MCF 10A (cell line): ENCODE data around the gene DUSP7. TPM values are rescaled to one million over a fixed set of nuclear protein-coding genes. Genes with fewer than 3 reads are reported as not detected.

ENCODE experiments used
- BruUV-seq: library from RNA; stranded (reverse); fragments of 400-500 nt; replicated peaks from 2 replicates; lab custom pipeline; 2021; lab: Mats Ljungman, UMichigan
- CTCF ChIA-PET: fragments of 300-600 bp; sonication (Branson Sonifier 250); formaldehyde crosslinking; extraction: SDS; loops from one replicate; lab custom pipeline; 2021; ENCODE audit warnings: antibody characterized with exemption, inconsistent platforms; lab: Yijun Ruan, JAX
- POLR2A ChIA-PET: fragments of 300-600, 350-650 bp; sonication (Branson Sonifier 250); formaldehyde crosslinking; extraction: SDS; loops from one replicate; lab custom pipeline; 2020; ENCODE audit warnings: antibody characterized with exemption, inconsistent platforms; lab: Yijun Ruan, JAX
- DNase-seq: peaks from one replicate; pipeline ENCODE4 v3.0.0-alpha.2; 2018; ENCODE audit not compliant: unreplicated experiment
- H3K27ac Mint-ChIP-seq: one replicate; pipeline ENCODE4 v1.8.0; 2022; ENCODE audit warnings: mild to moderate bottlenecking, low read depth, mixed read lengths; ENCODE audit not compliant: unreplicated experiment
- H3K27me3 Mint-ChIP-seq: one replicate; pipeline ENCODE4 v1.8.0; 2022; ENCODE audit warnings: mixed read lengths; ENCODE audit not compliant: insufficient read depth, unreplicated experiment
- H3K36me3 Mint-ChIP-seq: one replicate; pipeline ENCODE4 v1.8.0; 2022; ENCODE audit warnings: mild to moderate bottlenecking, moderate library complexity, mixed read lengths; ENCODE audit not compliant: insufficient read depth, unreplicated experiment
- H3K4me1 Mint-ChIP-seq: one replicate; pipeline ENCODE4 v1.8.0; 2022; ENCODE audit warnings: mixed read lengths; ENCODE audit not compliant: insufficient read depth, unreplicated experiment
- H3K4me3 Mint-ChIP-seq: one replicate; pipeline ENCODE4 v1.8.0; 2022; ENCODE audit warnings: mild to moderate bottlenecking, moderate library complexity, mixed read lengths; ENCODE audit not compliant: unreplicated experiment
- H3K9me3 Mint-ChIP-seq: one replicate; pipeline ENCODE4 v1.8.0; 2022; ENCODE audit warnings: mixed read lengths; ENCODE audit not compliant: unreplicated experiment
- intact Hi-C: fragments of 100-400 bp; cut with micrococcal nuclease; formaldehyde crosslinking; loops from 2 replicates; pipeline ENCODE4 v1.14.1; 2022
- total RNA-seq: library from RNA; stranded (reverse); gene quantifications from 2 replicates; pipeline ENCODE4 v1.2.3, GENCODE V29; 2022
- TF ChIP-seq, protein P1 (sequence below): fragments of 200-600 bp; IDR thresholded peaks from one replicate; pipeline ENCODE4 v1.8.0; 2022; ENCODE audit warnings: antibody characterized with exemption, mild to moderate bottlenecking; ENCODE audit not compliant: unreplicated experiment

Gene DUSP7
- total RNA-seq, 1 experiment from 2014 or later, result 69.1 TPM

DNA sequence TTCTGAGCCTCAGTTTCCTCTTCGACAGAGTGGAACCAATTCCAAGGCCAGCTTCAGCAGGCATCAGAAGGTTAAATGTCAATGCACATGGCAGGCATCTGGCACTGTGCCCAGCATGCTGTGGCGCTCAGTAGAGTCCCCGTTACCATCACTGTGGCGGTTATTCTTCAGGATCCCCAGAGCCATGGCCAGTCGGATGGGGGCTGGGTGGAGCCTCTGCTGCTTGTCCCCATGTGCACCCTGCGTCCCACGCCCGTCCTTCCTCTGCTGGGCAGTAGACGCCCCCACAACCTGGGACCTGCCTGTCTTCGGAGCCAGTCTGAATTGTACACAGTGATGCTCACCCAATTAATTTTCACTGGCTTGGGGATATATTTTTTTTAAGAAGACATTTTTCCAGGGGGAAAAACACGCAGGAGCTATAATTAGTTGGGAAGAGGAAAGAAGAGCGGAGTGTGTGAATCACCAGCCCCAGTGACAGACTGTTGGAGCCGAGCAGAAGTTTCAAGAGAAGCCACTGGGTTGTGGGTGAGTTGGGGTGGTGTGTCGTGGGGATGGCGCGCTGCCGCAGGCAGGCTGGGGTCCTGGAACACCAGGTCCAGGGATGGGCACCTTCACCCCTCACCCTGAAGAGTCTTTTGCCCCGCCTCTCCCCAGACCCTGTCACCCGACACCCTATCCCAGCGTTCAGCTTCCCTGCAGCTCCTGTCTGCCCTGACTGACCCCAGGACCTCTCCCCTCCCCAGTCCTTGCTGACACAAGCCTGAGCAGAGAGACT, 33.9 kb downstream of the DUSP7 start:
- DNase-seq, result no peak
- Mint-ChIP-seq H3K4me3 (no peak overlapping the region), H3K36me3 (no peaks in the 10 kb centered on the region), H3K4me1 (peaks cover 6% of the 10 kb centered on the region), H3K27ac (no peak overlapping the region), H3K27me3 (no peaks in the 10 kb centered on the region), H3K9me3 (no peaks in the 10 kb centered on the region)
- no TSS peak for BruUV-seq
- intact Hi-C loops, result no loop called here
- TF ChIP-seq, protein P1, sequence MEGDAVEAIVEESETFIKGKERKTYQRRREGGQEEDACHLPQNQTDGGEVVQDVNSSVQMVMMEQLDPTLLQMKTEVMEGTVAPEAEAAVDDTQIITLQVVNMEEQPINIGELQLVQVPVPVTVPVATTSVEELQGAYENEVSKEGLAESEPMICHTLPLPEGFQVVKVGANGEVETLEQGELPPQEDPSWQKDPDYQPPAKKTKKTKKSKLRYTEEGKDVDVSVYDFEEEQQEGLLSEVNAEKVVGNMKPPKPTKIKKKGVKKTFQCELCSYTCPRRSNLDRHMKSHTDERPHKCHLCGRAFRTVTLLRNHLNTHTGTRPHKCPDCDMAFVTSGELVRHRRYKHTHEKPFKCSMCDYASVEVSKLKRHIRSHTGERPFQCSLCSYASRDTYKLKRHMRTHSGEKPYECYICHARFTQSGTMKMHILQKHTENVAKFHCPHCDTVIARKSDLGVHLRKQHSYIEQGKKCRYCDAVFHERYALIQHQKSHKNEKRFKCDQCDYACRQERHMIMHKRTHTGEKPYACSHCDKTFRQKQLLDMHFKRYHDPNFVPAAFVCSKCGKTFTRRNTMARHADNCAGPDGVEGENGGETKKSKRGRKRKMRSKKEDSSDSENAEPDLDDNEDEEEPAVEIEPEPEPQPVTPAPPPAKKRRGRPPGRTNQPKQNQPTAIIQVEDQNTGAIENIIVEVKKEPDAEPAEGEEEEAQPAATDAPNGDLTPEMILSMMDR, result no peak
- ChIA-PET POLR2A (interaction anchor here (1.3 to 2.3 kb wide), 2 partner anchors 8 to 33 kb away, joined by 3 to 5 read pairs; partner anchors contain the start of gene DUSP7), CTCF (interaction anchor here (0.6 to 4.4 kb wide), 6 partner anchors 14 to 213 kb away, joined by 3 to 14 read pairs (median 3); no protein-coding TSS in a partner anchor)

DNA sequence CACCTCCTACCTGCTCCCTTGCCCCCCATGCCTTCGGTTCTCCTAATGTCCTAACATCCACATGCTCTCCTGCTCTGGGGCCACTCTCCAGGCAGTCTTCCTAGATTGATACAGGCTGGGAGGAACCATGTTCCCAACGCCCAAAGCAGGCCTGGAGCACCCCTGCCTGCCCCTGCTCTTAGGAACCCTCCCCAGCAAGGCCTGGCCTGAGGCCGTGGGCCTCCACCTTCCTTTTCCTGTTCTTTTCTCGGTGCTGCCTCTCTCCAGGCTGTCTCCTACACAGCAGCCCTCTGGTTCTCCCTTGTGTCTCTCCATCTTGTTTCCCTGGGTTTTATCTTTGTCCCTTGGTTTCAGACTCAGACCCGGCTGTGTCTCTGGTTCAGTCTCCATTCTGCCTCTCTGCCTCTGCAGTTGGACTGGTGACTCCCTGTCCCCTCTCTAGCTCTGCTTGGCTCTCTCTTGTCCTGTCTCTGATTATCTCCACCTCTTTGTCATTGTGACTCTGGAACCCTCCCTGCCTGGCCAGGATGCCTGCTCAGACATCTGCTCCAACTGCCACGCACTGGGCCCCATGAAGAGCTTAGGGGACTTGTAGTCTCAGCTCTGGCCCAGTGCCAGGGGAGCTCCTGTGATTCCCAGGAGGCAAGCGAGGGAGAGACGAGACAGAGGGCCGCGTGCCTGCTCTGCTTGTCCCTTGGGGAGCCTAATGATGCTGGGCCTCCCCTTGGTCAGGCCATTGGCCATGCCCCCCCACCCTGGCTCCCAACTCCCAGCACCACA, 34.7 kb downstream of the DUSP7 start:
- Mint-ChIP-seq H3K27ac (no peak overlapping the region), H3K9me3 (no peaks in the 10 kb centered on the region), H3K4me3 (no peak overlapping the region), H3K4me1 (peaks cover 6% of the 10 kb centered on the region), H3K27me3 (no peaks in the 10 kb centered on the region), H3K36me3 (no peaks in the 10 kb centered on the region)
- DNase-seq, result no peak
- CTCF ChIA-PET, result interaction anchor here (0.9 to 4.4 kb wide), 4 partner anchors 15 to 32 kb away, joined by 3 to 14 read pairs (median 6); no protein-coding TSS in a partner anchor
- intact Hi-C loops, result no loop called here
- POLR2A ChIA-PET, result interaction anchor here (1.3 to 2.3 kb wide), 2 partner anchors 9 to 34 kb away, joined by 3 to 5 read pairs; partner anchors contain the start of gene DUSP7
- TF ChIP-seq, protein P1, result no peak
- BruUV-seq, result no TSS peak

DNA sequence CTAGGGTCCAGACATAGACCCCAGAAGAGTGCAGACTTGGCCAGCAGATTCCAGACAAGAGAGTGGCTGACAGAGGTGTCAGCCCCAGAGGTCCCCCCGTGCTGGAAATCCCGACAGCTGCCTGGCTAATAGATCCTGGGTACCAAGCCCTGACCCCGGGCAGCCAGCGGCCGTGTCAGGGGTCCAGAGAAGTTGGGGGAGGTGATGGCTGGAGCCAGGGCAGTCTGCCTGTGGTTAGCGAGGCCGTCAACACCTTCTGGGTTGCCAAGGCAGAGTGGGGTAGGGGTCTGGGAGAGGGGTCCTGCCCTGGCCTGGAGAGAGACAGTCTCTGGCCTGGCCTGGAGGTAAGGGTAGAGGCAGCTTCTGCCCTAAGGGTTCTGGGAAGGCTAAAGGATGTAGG, 35.6 kb downstream of the DUSP7 start:
- Mint-ChIP-seq H3K9me3 (no peaks in the 10 kb centered on the region), H3K4me3 (no peak overlapping the region), H3K36me3 (no peaks in the 10 kb centered on the region), H3K27ac (no peak overlapping the region), H3K4me1 (no peaks in the 10 kb centered on the region), H3K27me3 (no peaks in the 10 kb centered on the region)
- ChIA-PET CTCF (interaction anchor here (0.6 to 4.4 kb wide), 3 partner anchors 19 to 186 kb away, joined by 3 to 14 read pairs (median 5); no protein-coding TSS in a partner anchor), POLR2A (interaction anchor here (0.6 to 2.3 kb wide), 2 partner anchors 10 to 411 kb away, joined by 5 read pairs; no protein-coding TSS in a partner anchor)
- no TSS peak for BruUV-seq
- TF ChIP-seq, protein P1, result no peak
- no peak for DNase-seq
- intact Hi-C loops, result no loop called here
